ENCODE measurements around the gene TBCB. TPM values are rescaled to one million over a fixed set of nuclear protein-coding genes. Genes with fewer than 3 reads are reported as not detected.

TBCB gene
- total and polyA plus RNA-seq, 9 of the 15 experiments (the other 6 are each of a cell fraction or from before 2014, with no cell fraction given), result 3.5 to 115 (median 58.9) TPM

GRCh38 chr19:36114721-36115452, 381 bp upstream of the TBCB start, which contains the start of gene POLR2I (continued):
- TF ChIP-seq JUNB (CRISPR knock-in tag; conservative IDR thresholded peaks at IDR 0.05) (no peak), STAT6 (CRISPR knock-in tag; IDR thresholded peaks at IDR 0.05) (no peak), TEAD1 (CRISPR knock-in tag; IDR thresholded peaks at IDR 0.05) (peak in 1 of 2 experiments; percentile 62; a peak in 1 of 4 replicates), PHF20 (IDR thresholded peaks at IDR 0.05; ENCODE audit: partially characterized antibody) (peak; percentile 62), MCM7 (IDR thresholded peaks at IDR 0.05) (no peak), ZNF398 (CRISPR knock-in tag; IDR thresholded peaks at IDR 0.05) (no peak), JUN (IDR thresholded peaks at IDR 0.05; ENCODE audit: borderline replicate concordance, low read depth, low read length) (peak; percentile 63; the same call in 1 of the 2 replicates), JUN (CRISPR knock-in tag; IDR thresholded peaks at IDR 0.05; ENCODE audit: borderline replicate concordance) (no peak), POU5F1 (IDR thresholded peaks at IDR 0.05; ENCODE audit: borderline replicate concordance, low read depth, low read length, partially characterized antibody) (peak; percentile 89), KLF6 (CRISPR knock-in tag; IDR thresholded peaks at IDR 0.05; ENCODE audit: borderline replicate concordance) (0 out of 2 replicates have a peak, but pooled peaks have one; percentile 71), VEZF1 (CRISPR knock-in tag; IDR thresholded peaks at IDR 0.05) (no peak), TSHZ1 (CRISPR knock-in tag; IDR thresholded peaks at IDR 0.05) (no peak), HDAC1 (IDR thresholded peaks at IDR 0.05) (peak in 1 of 2 experiments; percentile 94; a peak in 2 of 4 replicates), ZNF24 (IDR thresholded peaks at IDR 0.05) (no peak), ELF1 (tag; IDR thresholded peaks at IDR 0.05) (no peak), RBM14 (IDR thresholded peaks at IDR 0.05; ENCODE audit: borderline replicate concordance, insufficient read depth, low read depth, low read length) (no peak)

All from K562 (cell line).